ENCODE results near the gene IRF2BP2. TPM values are rescaled to one million over a fixed set of nuclear protein-coding genes. Genes with fewer than 3 reads are reported as not detected.
"Not testable (repeated sequence)": the region's sequence is repeated elsewhere in the genome, so short reads cannot be mapped to it uniquely, and the experiment has no call there.

The IRF2BP2 gene
- total RNA-seq, 2 donors from 2014 or later = 74.5 to 76.3 TPM

- Histone ChIP-seq H3K4me3 (no peak overlapping the region), H3K27me3 (no peaks in the 10 kb centered on the region), H3K9me3 (no peaks in the 10 kb centered on the region), H3K4me1 (no peaks in the 10 kb centered on the region), H3K36me3 (no peaks in the 10 kb centered on the region), H3K27ac (no peak overlapping the region)
- TF ChIP-seq CTCF (IDR thresholded peaks at IDR 0.05) = no peak
- no peak for DNase-seq (ENCODE audit: low spot score)
Measured at GRCh38 chr1:234639961-234640360, 30.0 kb upstream of the IRF2BP2 start.

GRCh38 chr1:234638832-234639799 lies 29.1 kb upstream of the IRF2BP2 start:
- H3K27ac ChIP-seq = no peak overlapping the region
- DNase-seq (ENCODE audit: low spot score) = no peak

GRCh38 chr1:234634922-234635321 lies 24.9 kb upstream of the IRF2BP2 start:
- not testable (repeated sequence) for H3K36me3 ChIP-seq; DNase-seq (ENCODE audit: low spot score); H3K4me3 ChIP-seq; H3K27me3 ChIP-seq; H3K27ac ChIP-seq; H3K4me1 ChIP-seq; H3K9me3 ChIP-seq

More at GRCh38 chr1:234638832-234639799, 29.1 kb upstream of the IRF2BP2 start:
- no peaks in the 10 kb centered on the region for H3K36me3 ChIP-seq
- no peaks in the 10 kb centered on the region for H3K27me3 ChIP-seq
- no peaks in the 10 kb centered on the region for H3K4me1 ChIP-seq
- no peak for TF ChIP-seq CTCF (IDR thresholded peaks at IDR 0.05)
- H3K9me3 ChIP-seq = no peaks in the 10 kb centered on the region
- H3K4me3 ChIP-seq = no peak overlapping the region

- H3K27me3 ChIP-seq = no peaks in the 10 kb centered on the region
Measured at GRCh38 chr1:234634387-234634786, 24.4 kb upstream of the IRF2BP2 start.

GRCh38 chr1:234633246-234634003 lies 23.4 kb upstream of the IRF2BP2 start:
- Histone ChIP-seq H3K9me3 (no peaks in the 10 kb centered on the region), H3K36me3 (no peaks in the 10 kb centered on the region), H3K27ac (no peak overlapping the region), H3K27me3 (no peaks in the 10 kb centered on the region), H3K4me1 (no peaks in the 10 kb centered on the region), H3K4me3 (no peak overlapping the region)
- DNase-seq (ENCODE audit: low spot score) = no peak
- TF ChIP-seq CTCF (IDR thresholded peaks at IDR 0.05) = no peak

More at GRCh38 chr1:234634387-234634786, 24.4 kb upstream of the IRF2BP2 start:
- no peak overlapping the region for H3K27ac ChIP-seq
- no peaks in the 10 kb centered on the region for H3K9me3 ChIP-seq
- H3K36me3 ChIP-seq = no peaks in the 10 kb centered on the region
- no peak for TF ChIP-seq CTCF (IDR thresholded peaks at IDR 0.05)
- no peak for DNase-seq (ENCODE audit: low spot score)
- no peaks in the 10 kb centered on the region for H3K4me1 ChIP-seq
- H3K4me3 ChIP-seq = no peak overlapping the region

GRCh38 chr1:234632225-234632624 lies 22.2 kb upstream of the IRF2BP2 start:
- H3K9me3 ChIP-seq = no peaks in the 10 kb centered on the region
- no peaks in the 10 kb centered on the region for H3K27me3 ChIP-seq
- H3K36me3 ChIP-seq = no peaks in the 10 kb centered on the region
- H3K4me1 ChIP-seq = no peaks in the 10 kb centered on the region
- no peak for TF ChIP-seq CTCF (IDR thresholded peaks at IDR 0.05)
- DNase-seq (ENCODE audit: low spot score) = no peak
- H3K4me3 ChIP-seq = no peak overlapping the region
- no peak overlapping the region for H3K27ac ChIP-seq
